GM23338 (cell line): ENCODE data around the gene C1orf185. TPM values are rescaled to one million over a fixed set of nuclear protein-coding genes. Genes with fewer than 3 reads are reported as not detected.
A peak's percentile ranks its signal among the peaks of the same experiment; 100 is the strongest.

Experiments
- ATAC-seq: fragments of 200-7000 bp; cut with Tn5 transposase; 3 replicates; pipeline ENCODE4 v1.9.1; 2020
- DNase-seq: peaks from one replicate; pipeline ENCODE4 v3.0.0-alpha.2; 2015; ENCODE audit warnings: low spot score
- H2AFZ ChIP-seq: fragments of 200-600 bp; sonication (generic); 2 replicates; pipeline ENCODE4 v1.8.0; 2016; ENCODE audit warnings: antibody characterized with exemption, mild to moderate bottlenecking, moderate library complexity
- H3F3A ChIP-seq: fragments of 200-600 bp; sonication (generic); replicated peaks from 2 replicates; pipeline ENCODE4 v1.8.0; 2017; ENCODE audit warnings: antibody characterized with exemption, mixed run types, low read depth
- H3K27ac ChIP-seq: fragments of 200-600 bp; sonication (generic); 2 replicates; pipeline ENCODE4 v1.6.1; 2016; ENCODE audit warnings: low read depth
- H3K27me3 ChIP-seq: fragments of 200-600 bp; sonication (generic); 2 replicates; pipeline ENCODE4 v1.8.0; 2016; ENCODE audit warnings: mild to moderate bottlenecking, mixed run types, moderate library complexity; ENCODE audit not compliant: insufficient read depth
- H3K36me3 ChIP-seq: fragments of 200-600 bp; sonication (generic); 2 replicates; pipeline ENCODE4 v1.8.0; 2016; ENCODE audit warnings: mild to moderate bottlenecking; ENCODE audit not compliant: insufficient read depth
- H3K4me1 ChIP-seq: fragments of 200-600 bp; sonication (generic); 2 replicates; pipeline ENCODE4 v1.8.0; 2016; ENCODE audit warnings: mild to moderate bottlenecking, moderate library complexity; ENCODE audit not compliant: insufficient read depth
- H3K4me2 ChIP-seq: fragments of 200-600 bp; sonication (generic); 2 replicates; pipeline ENCODE4 v1.7.1; 2017; ENCODE audit warnings: mixed run types
- H3K4me3 ChIP-seq: fragments of 200-600 bp; sonication (generic); 2 replicates; pipeline ENCODE4 v1.6.1; 2016; ENCODE audit warnings: mixed run types
- H3K79me2 ChIP-seq: fragments of 200-600 bp; sonication (generic); replicated peaks from 2 replicates; pipeline ENCODE4 v1.8.0; 2017; ENCODE audit warnings: mild to moderate bottlenecking; ENCODE audit not compliant: insufficient read depth
- H3K9me2 ChIP-seq: fragments of 200-600 bp; sonication (generic); 2 replicates; pipeline ENCODE4 v1.8.0; 2017; ENCODE audit not compliant: insufficient read depth
- H4K20me1 ChIP-seq: fragments of 200-600 bp; sonication (generic); replicated peaks from 2 replicates; pipeline ENCODE4 v1.8.0; 2017; ENCODE audit warnings: mild to moderate bottlenecking; ENCODE audit not compliant: insufficient read depth
- H3K27ac Mint-ChIP-seq: 2 replicates; pipeline ENCODE4 v1.8.0; 2020; ENCODE audit warnings: inconsistent platforms, mild to moderate bottlenecking, moderate library complexity, mixed read lengths
- H3K27me3 Mint-ChIP-seq: 3 replicates; pipeline ENCODE4 v1.8.0; 2022; ENCODE audit warnings: low read depth, mild to moderate bottlenecking, moderate library complexity, mixed read lengths, inconsistent platforms; ENCODE audit not compliant: insufficient read depth, poor library complexity
- H3K36me3 Mint-ChIP-seq: 3 replicates; pipeline ENCODE4 v1.8.0; 2021; ENCODE audit warnings: low read depth, mild to moderate bottlenecking, inconsistent platforms, moderate library complexity, mixed read lengths
- H3K4me1 Mint-ChIP-seq: 3 replicates; pipeline ENCODE4 v1.8.0; 2020; ENCODE audit warnings: mild to moderate bottlenecking, inconsistent platforms, mixed read lengths
- H3K4me3 Mint-ChIP-seq: 3 replicates; pipeline ENCODE4 v1.8.0; 2021; ENCODE audit warnings: moderate library complexity, mild to moderate bottlenecking, inconsistent platforms, mixed read lengths
- H3K9me3 Mint-ChIP-seq: 3 replicates; pipeline ENCODE4 v1.8.0; 2020; ENCODE audit warnings: moderate library complexity, mild to moderate bottlenecking, inconsistent platforms, mixed read lengths
- CREB1 ChIP-seq: fragments of 250-450 bp; sonication (Bioruptor Pico); IDR thresholded peaks from 2 replicates; pipeline ENCODE4 v1.5.0; 2020; ENCODE audit warnings: low read depth, mild to moderate bottlenecking, moderate library complexity
- CTCF ChIP-seq, 2 experiments: fragments of 200-600 bp in 1 of 2; sonication (generic) in 1 of 2; conservative IDR thresholded peaks; 2 replicates each; pipeline versions ENCODE4 v1.5.1 to v1.6.1; 2016 to 2017; ENCODE audit warnings: antibody characterized with exemption in 2 of 2, low read depth in 2 of 2, mild to moderate bottlenecking in 2 of 2, moderate library complexity in 1 of 2
- EZH2 ChIP-seq: fragments of 200-600 bp; sonication (generic); IDR thresholded peaks from one replicate; pipeline ENCODE4 v1.8.0; 2017; ENCODE audit warnings: antibody characterized with exemption, mild to moderate bottlenecking, low read depth; ENCODE audit not compliant: unreplicated experiment
- JUNB ChIP-seq: IDR thresholded peaks from one replicate; pipeline ENCODE4 v1.6.1; 2016; ENCODE audit warnings: antibody characterized with exemption; ENCODE audit not compliant: unreplicated experiment
- NANOG ChIP-seq: IDR thresholded peaks from 2 replicates; pipeline ENCODE4 v1.6.1; 2016; ENCODE audit warnings: antibody characterized with exemption, borderline replicate concordance
- POLR2AphosphoS5 ChIP-seq: IDR thresholded peaks from 2 replicates; pipeline ENCODE4 v1.6.1; 2016; ENCODE audit warnings: antibody characterized with exemption, low read depth
- STAT1 ChIP-seq: IDR thresholded peaks from one replicate; pipeline ENCODE4 v1.6.1; 2016; ENCODE audit warnings: antibody characterized with exemption; ENCODE audit not compliant: unreplicated experiment
- ZNF114 ChIP-seq: fragments of 250-450 bp; sonication (Bioruptor Pico); IDR thresholded peaks from 2 replicates; pipeline ENCODE4 v1.5.0; 2020; ENCODE audit warnings: mild to moderate bottlenecking, moderate library complexity
- polyA plus RNA-seq: library from polyadenylated mRNA; unstranded; fragments of >200 nt; fragmentation: Nextera tagmentation; extraction: Ambion mirVana; gene quantifications from 2 replicates; pipeline ENCODE4 v1.2.1, GENCODE V29; 2016
- total RNA-seq: library from RNA; depleted of rRNA; stranded (reverse); fragments of >200 nt; shearing (Covaris generic); gene quantifications from 2 replicates; pipeline ENCODE4 v1.2.3, GENCODE V29; 2014

C1orf185 gene
- total and polyA plus RNA-seq, 2 experiments from 2014 or later: not detected

GRCh38 chr1:51189421-51190073 lies 87.5 kb downstream of the C1orf185 start:
- no peak overlapping the region for H3K4me2 ChIP-seq
- DNase-seq (peak; percentile 64), ATAC-seq (peak; percentile 29; the same call in 1 of the 3 replicates)
- H2AFZ ChIP-seq: no peak overlapping the region
- H3K27ac Mint-ChIP-seq: no peak overlapping the region
- no peaks in the 10 kb centered on the region for H4K20me1 ChIP-seq
- H3K4me3 Mint-ChIP-seq: no peak overlapping the region
- H3F3A ChIP-seq: no peaks in the 10 kb centered on the region
- no peaks in the 10 kb centered on the region for H3K27me3 ChIP-seq
- H3K27ac ChIP-seq: no peak overlapping the region
- no peaks in the 10 kb centered on the region for H3K4me1 ChIP-seq
- H3K9me2 ChIP-seq: no peaks in the 10 kb centered on the region
- no peaks in the 10 kb centered on the region for H3K79me2 ChIP-seq
- H3K27me3 Mint-ChIP-seq: no peaks in the 10 kb centered on the region
- H3K36me3 ChIP-seq: no peaks in the 10 kb centered on the region
- H3K36me3 Mint-ChIP-seq: no peaks in the 10 kb centered on the region
- TF ChIP-seq CREB1 (CRISPR knock-in tag) (no peak), CTCF (conservative IDR thresholded peaks at IDR 0.05; ENCODE audit: low read depth in 2 of 2) (peak; percentile 87 to 100), POLR2AphosphoS5 (no peak), STAT1 (no peak), EZH2 (no peak), JUNB (no peak)
- H3K4me3 ChIP-seq: no peak overlapping the region
- H3K9me3 Mint-ChIP-seq: no peaks in the 10 kb centered on the region
- no peaks in the 10 kb centered on the region for H3K4me1 Mint-ChIP-seq

GRCh38 chr1:51190961-51191360 lies 88.9 kb downstream of the C1orf185 start:
- Mint-ChIP-seq H3K36me3 (no peaks in the 10 kb centered on the region), H3K27ac (no peak overlapping the region), H3K9me3 (no peaks in the 10 kb centered on the region), H3K4me1 (no peaks in the 10 kb centered on the region), H3K27me3 (no peaks in the 10 kb centered on the region), H3K4me3 (no peak overlapping the region)
- Histone ChIP-seq H3K4me1 (no peaks in the 10 kb centered on the region), H3K27me3 (no peaks in the 10 kb centered on the region), H3K27ac (no peak overlapping the region), H3K4me3 (no peak overlapping the region), H4K20me1 (no peaks in the 10 kb centered on the region), H2AFZ (no peak overlapping the region), H3K4me2 (no peak overlapping the region), H3K79me2 (no peaks in the 10 kb centered on the region), H3K36me3 (no peaks in the 10 kb centered on the region), H3F3A (no peaks in the 10 kb centered on the region), H3K9me2 (no peaks in the 10 kb centered on the region)
- ATAC-seq: no peak
- no peak for DNase-seq
- no peak for TF ChIP-seq ZNF114 (CRISPR knock-in tag)

- no peaks in the 10 kb centered on the region for H3K27me3 Mint-ChIP-seq
- H3K27ac Mint-ChIP-seq: no peak overlapping the region
- no peaks in the 10 kb centered on the region for H3K36me3 ChIP-seq
- H3K79me2 ChIP-seq: no peaks in the 10 kb centered on the region
- no peaks in the 10 kb centered on the region for H4K20me1 ChIP-seq
- no peaks in the 10 kb centered on the region for H3K4me1 Mint-ChIP-seq
- no peak overlapping the region for H3K4me3 Mint-ChIP-seq
- H3K27ac ChIP-seq: no peak overlapping the region
- H3K27me3 ChIP-seq: no peaks in the 10 kb centered on the region
- no peaks in the 10 kb centered on the region for H3F3A ChIP-seq
- no peaks in the 10 kb centered on the region for H3K9me3 Mint-ChIP-seq
- H2AFZ ChIP-seq: peak overlapping the region; percentile 67; the same call in 1 of the 2 replicates
- peak; percentile 80 for ATAC-seq
- H3K9me2 ChIP-seq: no peaks in the 10 kb centered on the region
- TF ChIP-seq NANOG: no peak
- peak; percentile 85 for TF ChIP-seq CTCF (conservative IDR thresholded peaks at IDR 0.05; ENCODE audit: low read depth in 2 of 2)
- DNase-seq: peak; percentile 87
- H3K4me2 ChIP-seq: no peak overlapping the region
- no peaks in the 10 kb centered on the region for H3K4me1 ChIP-seq
- H3K36me3 Mint-ChIP-seq: no peaks in the 10 kb centered on the region
- H3K4me3 ChIP-seq: no peak overlapping the region
Measured at GRCh38 chr1:51192213-51192843, 90.3 kb downstream of the C1orf185 start.
